GM12872 (cell line): ENCODE measurements around the gene ANO1.

Source experiments
- CTCF ChIP-seq: IDR thresholded peaks from 3 replicates; pipeline ENCODE4 v1.5.1; 2011; ENCODE audit warnings: low read depth, mild to moderate bottlenecking, low read length, moderate library complexity; ENCODE audit not compliant: insufficient read depth

Gene ANO1

GRCh38 chr11:70170596-70171210 is 92.6 kb downstream of the ANO1 start:
- no peak for TF ChIP-seq CTCF

DNA sequence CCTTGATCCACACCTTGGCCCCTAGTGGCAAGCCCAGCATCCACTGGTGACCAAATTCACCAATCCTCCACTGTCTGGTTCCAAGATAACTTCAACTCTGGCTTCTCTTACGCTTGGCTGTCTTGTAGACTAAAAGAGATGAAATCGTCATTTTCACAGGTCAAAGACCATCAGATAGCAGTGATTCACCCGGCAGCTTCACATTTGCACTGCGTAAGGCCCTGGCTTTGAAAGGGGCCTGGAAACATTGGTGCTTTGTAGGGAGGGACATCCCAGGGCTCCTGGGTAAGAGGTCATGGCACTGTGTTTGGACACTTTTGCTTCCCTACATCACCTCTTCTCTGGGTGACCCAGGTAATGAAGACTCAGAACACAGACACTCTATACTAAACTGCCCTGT is 94.9 kb downstream of the ANO1 start:
- TF ChIP-seq CTCF = no peak

DNA sequence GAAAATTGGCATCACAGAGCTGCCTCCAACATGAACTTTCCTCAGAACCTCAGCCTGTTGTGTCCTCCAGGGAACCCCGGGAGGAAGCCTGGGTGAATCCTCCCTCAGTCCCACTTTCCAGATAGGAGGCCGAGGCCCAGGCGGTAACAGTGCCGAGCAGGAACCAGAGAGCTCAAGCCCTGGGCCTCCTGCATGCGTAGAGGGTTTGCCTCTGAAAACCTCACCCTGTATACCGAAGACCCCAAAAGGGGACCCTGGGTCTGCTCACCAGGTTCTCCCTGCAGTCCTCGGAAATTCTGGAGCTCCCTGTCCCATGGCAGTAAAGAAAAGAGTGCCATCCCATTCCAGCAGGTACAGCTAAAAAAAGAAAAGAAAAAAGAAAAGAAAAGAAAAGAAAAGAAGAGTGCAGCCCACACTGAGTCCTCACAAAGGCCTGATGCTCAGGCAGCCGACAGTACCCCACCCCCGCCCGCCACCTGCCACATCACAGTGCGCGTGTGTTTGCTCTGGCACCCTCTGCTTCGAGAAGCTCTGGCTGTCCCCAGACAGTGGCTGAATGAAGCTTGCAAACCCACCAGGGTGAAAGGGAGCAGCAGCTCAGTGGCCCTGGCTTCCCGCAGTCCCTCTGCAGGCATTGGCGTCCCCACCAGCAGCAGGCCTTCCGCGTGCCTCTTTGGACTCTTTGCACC is 96.6 kb downstream of the ANO1 start:
- TF ChIP-seq CTCF = no peak

GRCh38 chr11:70175236-70175698 is 97.2 kb downstream of the ANO1 start:
- TF ChIP-seq CTCF = no peak

GRCh38 chr11:70176940-70177689 is 99.0 kb downstream of the ANO1 start:
- peak; percentile 86 for TF ChIP-seq CTCF

DNA sequence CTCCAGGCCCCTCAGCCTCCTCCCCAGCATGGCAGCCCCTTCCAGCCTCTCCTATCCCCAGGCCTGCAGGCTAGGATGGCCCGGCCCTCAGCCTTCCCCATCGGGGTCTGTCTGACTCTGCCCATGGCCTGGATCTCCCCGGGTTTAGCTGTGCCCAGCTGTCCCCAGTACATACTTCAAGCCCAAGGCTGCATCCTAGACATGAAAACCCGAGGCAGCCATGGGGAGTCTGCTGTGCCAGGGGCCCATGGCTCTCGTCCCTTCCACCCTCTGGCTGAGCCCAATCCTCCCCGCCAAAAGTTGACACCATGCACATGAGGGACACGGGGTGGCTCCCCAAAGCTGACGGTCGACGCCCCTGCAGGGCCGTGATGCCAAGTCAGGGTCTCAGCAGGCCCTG is 102.8 kb downstream of the ANO1 start:
- TF ChIP-seq CTCF = no peak

- TF ChIP-seq CTCF = no peak
These were observed 104.1 kb downstream of the ANO1 start for GRCh38 chr11:70182266-70182665.
